SK-N-DZ (cell line): Measurements from ENCODE around the gene RIMS4.
A peak's percentile ranks its signal among the peaks of the same experiment; 100 is the strongest.

Source experiments
- DNase-seq: peaks from one replicate; pipeline ENCODE4 v3.0.0-alpha.2; 2015; ENCODE audit warnings: low spot score

RIMS4 gene

DNA sequence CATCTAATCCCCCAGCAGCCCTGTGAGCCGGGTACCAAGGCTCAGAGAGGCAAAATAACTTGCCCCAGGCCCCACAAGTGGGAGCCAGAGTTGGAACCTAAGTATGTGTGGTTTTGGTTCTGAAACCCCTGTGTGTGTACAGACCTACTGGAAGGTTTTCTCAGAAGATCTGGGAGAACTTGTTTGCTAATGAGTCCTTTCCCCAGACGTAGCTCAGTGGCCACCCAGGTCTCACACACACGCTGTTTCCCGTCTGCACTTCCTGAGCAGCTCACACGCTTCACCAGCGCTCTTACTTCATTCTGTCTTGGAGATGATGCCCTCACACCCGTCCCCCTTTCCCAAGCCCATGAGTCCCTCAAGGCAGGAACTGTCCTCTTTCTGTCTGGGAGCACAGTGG lies 87.0 kb downstream of the RIMS4 start:
- DNase-seq: no peak

DNA sequence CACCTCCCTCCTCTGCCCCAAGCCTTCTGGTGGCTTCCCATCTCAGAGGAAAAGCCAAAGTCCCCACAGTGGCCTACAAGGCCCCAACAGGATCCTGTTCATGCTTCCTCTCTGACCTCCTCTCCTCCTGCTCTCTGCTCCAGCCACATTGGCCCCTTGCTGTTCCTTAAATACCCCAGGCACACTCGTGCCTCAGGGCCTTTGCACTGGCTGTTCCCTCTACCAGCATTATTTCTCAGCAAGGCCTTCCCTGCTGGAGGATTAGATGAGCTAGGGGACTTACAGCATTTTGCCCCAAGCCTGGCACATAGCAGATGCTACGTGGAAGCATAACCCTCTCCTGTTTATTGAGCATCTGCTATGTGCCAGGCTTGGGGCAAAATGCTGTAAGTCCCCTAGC lies 87.4 kb downstream of the RIMS4 start:
- DNase-seq: no peak

GRCh38 chr20:44721785-44722054 lies 88.6 kb downstream of the RIMS4 start:
- no peak for DNase-seq

DNA sequence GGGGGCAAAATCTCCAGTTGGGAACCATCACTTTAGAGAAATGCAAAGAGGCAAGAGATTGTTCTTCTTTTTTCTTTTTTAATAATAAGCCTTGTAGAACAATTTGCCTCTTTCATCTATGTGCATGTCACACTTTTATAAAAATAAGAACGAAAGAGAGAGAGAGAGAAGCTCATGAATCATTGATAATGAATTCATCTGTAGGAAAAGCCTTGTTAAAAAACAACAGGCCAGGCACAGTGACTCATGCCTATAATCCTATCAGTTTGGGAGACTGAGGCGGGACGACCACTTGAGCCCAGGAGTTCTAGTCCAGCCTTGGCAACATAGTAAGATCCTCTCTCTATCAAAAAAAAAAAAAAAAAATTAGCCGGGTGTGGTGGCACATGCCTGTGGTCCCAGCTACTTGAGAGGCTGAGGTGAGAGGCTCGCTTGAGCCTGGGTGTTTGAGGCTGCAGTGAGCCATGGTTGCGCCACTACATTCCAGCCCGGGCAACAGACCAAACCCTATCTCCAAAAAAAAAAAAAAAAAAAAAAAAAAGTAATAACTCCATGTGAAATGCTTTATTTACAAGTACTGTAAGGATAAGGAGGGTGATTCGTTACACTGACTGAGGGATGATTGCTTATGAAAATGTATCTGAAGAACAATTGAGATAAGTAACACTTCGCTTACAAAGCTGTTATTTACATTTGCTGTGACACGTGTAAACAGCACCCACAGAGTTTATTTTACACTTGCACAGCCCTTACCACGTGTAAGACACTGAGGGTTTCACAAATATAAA lies 89.2 kb downstream of the RIMS4 start:
- no peak for DNase-seq

DNA sequence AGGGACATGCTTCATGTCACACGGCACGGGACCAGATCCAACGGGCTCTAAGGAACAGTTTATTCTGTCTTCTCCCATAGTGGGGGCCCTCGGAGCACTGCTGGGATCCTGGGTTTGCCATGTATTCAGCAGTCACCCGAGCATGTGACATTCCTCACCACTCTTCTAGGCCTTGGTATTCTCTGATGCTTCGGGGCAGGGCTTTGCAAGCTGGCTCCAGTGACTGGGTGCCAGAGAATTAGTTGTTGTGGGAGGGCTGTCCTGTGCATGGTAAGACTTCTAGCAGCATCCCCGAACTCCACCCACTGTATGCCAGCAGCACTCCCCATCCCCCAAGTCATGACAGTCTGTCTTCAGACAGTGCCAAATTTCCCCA lies 89.7 kb downstream of the RIMS4 start:
- no peak for DNase-seq

DNA sequence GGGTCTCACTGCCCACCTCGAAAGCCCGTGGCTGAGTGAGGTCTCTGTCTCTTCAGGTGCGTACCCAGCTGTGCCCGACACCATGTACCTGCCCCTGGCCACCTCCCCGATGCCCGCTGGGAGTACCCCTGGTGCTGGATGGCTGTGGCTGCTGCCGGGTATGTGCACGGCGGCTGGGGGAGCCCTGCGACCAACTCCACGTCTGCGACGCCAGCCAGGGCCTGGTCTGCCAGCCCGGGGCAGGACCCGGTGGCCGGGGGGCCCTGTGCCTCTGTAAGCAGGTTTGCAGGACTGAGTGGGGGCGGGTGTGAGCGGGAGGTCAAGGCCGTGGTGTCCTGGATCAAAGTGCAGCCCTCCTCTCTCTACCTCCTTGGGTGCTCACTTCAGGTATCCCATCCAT lies 90.5 kb downstream of the RIMS4 start:
- DNase-seq: no peak

DNA sequence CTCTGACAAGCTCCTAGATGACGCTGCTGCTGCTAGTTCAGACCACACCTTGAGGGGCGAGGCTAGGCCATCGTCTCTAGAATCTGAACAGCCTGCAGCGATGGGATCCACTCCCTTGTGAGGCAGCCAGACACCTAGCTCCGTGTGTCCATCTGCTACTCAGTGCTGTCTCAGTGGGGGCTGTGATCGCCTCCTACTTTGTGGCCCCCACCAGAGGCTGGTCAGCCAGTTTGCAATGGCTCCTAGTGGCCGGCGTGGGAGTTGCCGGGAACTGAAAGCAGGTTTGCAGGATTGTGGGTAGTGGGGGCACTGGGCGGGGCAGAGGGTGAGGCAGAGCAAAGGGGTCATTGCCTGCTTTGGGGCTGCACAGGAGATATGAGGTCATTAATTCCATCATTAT lies 92.4 kb downstream of the RIMS4 start:
- DNase-seq: peak; percentile 33

GRCh38 chr20:44716309-44717106 lies 93.8 kb downstream of the RIMS4 start:
- DNase-seq: no peak

DNA sequence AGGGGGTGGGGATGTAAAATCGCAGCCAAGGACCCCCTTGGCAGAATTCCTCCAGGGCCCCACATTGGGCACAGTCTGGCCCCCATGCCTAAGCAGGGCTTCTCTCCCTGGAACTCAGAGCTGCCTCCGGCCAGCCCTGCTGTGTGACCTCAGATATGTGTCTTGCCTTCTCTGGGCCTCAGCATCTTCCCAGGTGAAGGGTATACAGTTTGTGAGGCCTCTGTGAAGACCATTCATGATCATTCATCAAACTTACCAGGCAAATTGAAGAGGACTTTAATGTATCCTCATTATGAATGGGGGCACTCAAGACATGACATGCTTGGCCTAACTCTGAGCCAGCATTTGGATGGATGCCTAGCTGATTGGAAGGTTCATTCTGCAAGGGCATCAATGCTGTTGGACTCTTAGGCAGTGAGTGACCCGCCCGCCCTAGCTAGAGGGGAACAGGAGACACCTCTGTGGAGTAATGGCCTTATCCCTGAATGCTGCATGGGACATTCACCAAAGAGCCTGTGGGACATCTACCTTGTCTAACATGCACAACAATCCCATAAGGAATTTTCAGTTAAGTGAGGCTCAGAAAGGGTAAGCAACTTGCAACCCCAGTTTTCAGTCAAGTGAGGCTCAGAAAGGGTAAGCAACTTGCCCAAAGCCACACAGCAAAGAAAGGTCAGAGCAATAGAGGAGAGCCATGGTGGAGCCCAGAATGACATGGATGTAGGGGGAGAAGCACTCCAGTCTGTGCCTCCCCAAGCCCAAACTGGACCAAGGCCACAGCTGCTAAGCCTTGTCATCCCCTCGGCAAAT lies 94.6 kb downstream of the RIMS4 start:
- DNase-seq: no peak

GRCh38 chr20:44714701-44715498 lies 95.4 kb downstream of the RIMS4 start, which contains the start of gene CCN5:
Gene CCN5, plus strand, starts transcription at chr20:44715369. Its CDS starts 22 bp downstream, at chr20:44715391.
- no peak for DNase-seq

- no peak for DNase-seq
These were observed 96.1 kb downstream of the RIMS4 start for GRCh38 chr20:44714102-44714700.

- no peak for DNase-seq
These were observed 99.1 kb downstream of the RIMS4 start for GRCh38 chr20:44711237-44711636.

GRCh38 chr20:44709797-44710196 lies 100.5 kb downstream of the RIMS4 start:
- DNase-seq: no peak

- no peak for DNase-seq
These were observed 101.0 kb downstream of the RIMS4 start for GRCh38 chr20:44709380-44709779.

GRCh38 chr20:44707018-44707579 lies 103.2 kb downstream of the RIMS4 start:
- no peak for DNase-seq

- DNase-seq: no peak
These were observed 103.9 kb downstream of the RIMS4 start for GRCh38 chr20:44706301-44707017.

DNA sequence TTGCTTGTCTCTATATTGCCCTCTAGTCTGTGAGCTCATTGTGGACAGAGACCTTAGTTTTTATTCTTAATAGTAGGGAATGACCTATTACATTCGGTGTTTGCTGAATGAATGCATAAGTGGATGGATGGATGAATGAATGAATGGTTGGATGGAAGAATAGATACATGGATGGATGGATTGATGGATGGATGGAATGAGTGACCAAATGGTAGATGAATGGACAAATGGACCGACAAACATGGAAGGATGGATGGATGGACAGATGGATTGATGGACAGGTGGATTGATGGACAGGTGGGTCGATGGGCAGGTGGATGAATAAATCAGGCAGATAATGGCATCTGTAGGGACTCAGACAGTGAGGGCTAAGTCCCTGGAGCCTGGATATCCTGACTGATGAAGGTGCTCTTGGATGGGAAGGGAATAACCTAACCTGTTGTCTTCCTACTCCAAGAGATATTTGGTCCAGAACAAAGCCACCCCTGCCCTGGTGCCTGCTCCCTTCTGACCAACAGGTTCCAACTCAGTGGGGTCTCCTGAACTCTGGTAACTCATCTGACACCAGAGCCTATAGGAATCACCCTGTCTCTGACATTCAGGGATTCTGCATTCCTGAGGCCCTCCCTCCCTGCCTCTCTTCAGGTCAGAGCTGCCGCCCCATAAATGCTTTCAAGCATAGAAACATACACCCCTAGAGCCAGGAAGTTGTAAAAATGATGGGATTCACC lies 104.8 kb downstream of the RIMS4 start:
- no peak for DNase-seq

DNA sequence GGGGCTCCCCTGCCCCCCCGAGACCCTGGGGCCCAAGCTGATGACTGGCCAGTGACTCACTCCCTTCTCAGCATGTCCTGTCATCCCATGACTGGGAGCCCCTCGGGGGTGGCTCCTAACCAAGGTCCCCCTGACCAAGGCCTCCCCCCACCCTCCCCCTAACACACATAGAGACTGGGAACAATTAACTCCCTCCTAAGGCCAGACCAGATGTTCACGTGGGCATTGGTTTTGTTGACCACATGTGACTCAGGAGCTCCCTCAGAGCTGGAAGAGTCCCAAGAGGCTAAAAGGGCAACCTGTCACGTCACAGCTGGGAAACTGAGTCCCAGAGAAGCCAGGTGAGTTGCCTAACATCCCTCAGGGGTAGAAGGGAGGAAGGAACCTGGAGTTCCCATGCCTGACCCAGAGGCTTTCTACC lies 105.8 kb downstream of the RIMS4 start:
- DNase-seq: no peak

DNA sequence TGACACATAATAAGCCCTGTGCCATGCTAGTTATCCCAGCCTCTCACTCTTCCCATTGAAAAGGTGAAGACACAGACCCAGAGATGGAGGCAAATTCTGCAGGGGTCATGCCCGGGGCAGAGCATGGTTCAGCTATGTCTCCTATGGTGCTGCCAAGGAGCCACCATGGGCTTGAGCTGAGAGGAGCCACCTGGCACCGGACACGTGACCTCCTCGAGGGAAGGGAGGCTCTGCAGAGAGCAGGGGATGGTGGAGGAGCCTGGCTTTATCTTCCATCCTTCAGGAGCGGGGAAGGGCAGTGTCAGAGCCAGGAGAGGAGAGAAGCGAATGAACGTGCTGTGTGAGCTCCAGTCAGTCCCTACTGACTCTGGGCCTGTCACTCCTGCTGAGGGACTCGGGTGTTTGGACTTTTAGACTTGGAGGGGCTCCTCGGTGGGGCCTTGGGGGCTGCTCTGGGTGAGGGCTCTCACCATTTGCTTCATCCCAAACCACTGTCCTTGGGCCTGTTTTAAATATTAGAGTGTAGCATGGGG lies 106.3 kb downstream of the RIMS4 start:
- no peak for DNase-seq
